ENCODE results near the gene IGFBP7.

Gene IGFBP7

DNA sequence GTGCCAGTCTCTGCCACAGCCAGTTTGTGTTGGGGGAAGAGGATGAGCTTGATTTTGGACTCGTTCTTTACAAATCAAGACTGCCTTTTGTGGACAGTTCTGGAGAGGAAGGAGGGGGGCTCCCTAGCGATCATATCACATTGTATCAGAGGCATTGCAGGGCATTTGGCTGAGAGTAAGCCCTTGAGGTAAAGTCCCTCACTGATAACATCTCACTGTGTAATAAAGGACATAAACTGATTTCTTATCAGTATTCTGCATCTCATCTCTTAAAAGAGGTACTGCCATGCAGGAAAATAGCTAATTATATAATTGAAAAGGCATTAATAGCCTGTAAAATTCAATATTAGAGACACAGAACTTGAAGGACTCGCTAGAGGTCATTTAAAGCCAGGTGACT lies 6.1 kb upstream of the IGFBP7 start:
- Histone ChIP-seq H3K79me2 (ENCODE audit: control insufficient read depth, low read length) (no peaks in the 10 kb centered on the region), H3K4me1 (ENCODE audit: control insufficient read depth, low read length) (no peaks in the 10 kb centered on the region), H3K9me3 (ENCODE audit: control insufficient read depth, insufficient read depth, low read length) (no peaks in the 10 kb centered on the region), H3K36me3 (ENCODE audit: control insufficient read depth, low read length) (no peaks in the 10 kb centered on the region), H3K4me2 (ENCODE audit: low read length) (no peak overlapping the region), H3K27me3 (ENCODE audit: control insufficient read depth, low read length) (peaks cover 10% of the 10 kb centered on the region), H3K4me3 (ENCODE audit: low read length) (no peak overlapping the region), H3F3A (ENCODE audit: control insufficient read depth, insufficient read depth) (no peaks in the 10 kb centered on the region), H3K9me2 (replicated peaks; ENCODE audit: control insufficient read depth, low read length) (no peaks in the 10 kb centered on the region), H3K27ac (ENCODE audit: low read depth, low read length) (no peak overlapping the region), H4K20me1 (ENCODE audit: control insufficient read depth, insufficient read depth, low read depth, low read length) (no peaks in the 10 kb centered on the region)
- TF ChIP-seq, protein P1, sequence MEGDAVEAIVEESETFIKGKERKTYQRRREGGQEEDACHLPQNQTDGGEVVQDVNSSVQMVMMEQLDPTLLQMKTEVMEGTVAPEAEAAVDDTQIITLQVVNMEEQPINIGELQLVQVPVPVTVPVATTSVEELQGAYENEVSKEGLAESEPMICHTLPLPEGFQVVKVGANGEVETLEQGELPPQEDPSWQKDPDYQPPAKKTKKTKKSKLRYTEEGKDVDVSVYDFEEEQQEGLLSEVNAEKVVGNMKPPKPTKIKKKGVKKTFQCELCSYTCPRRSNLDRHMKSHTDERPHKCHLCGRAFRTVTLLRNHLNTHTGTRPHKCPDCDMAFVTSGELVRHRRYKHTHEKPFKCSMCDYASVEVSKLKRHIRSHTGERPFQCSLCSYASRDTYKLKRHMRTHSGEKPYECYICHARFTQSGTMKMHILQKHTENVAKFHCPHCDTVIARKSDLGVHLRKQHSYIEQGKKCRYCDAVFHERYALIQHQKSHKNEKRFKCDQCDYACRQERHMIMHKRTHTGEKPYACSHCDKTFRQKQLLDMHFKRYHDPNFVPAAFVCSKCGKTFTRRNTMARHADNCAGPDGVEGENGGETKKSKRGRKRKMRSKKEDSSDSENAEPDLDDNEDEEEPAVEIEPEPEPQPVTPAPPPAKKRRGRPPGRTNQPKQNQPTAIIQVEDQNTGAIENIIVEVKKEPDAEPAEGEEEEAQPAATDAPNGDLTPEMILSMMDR (IDR thresholded peaks at IDR 0.05; ENCODE audit: low read depth, low read length, poor library complexity, severe bottlenecking) = no peak

DNA sequence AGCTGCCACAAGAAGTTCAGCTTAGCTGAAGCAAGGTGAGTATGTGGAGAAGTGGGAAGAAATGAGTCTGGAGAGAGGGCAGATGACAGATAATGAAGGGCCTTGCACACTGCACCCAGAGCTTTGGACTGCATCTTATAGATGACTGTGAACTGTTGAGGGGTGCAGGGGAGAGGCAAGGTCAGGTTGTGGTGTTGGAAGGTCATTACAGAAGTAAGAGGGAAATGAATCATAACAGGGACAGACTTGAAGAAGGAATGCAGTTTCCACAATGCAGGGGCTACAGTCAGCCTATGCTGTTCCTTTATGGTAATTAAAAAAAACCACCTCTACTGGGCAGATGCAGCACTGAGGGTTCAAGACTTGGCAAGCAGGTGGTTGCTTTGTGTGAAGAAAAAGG lies 4.8 kb upstream of the IGFBP7 start:
- H3K4me1 ChIP-seq (ENCODE audit: control insufficient read depth, low read length) = no peaks in the 10 kb centered on the region
- no peak overlapping the region for H3K27ac ChIP-seq (ENCODE audit: low read depth, low read length)
- no peak for TF ChIP-seq EZH2phosphoT487 (IDR thresholded peaks at IDR 0.05; ENCODE audit: borderline replicate concordance, low read length)
- TF ChIP-seq, protein P1 (IDR thresholded peaks at IDR 0.05; ENCODE audit: low read depth, low read length, poor library complexity, severe bottlenecking) = no peak
- H3K36me3 ChIP-seq (ENCODE audit: control insufficient read depth, low read length) = no peaks in the 10 kb centered on the region
- H3K4me3 ChIP-seq (ENCODE audit: low read length) = no peak overlapping the region
- no peaks in the 10 kb centered on the region for H4K20me1 ChIP-seq (ENCODE audit: control insufficient read depth, insufficient read depth, low read depth, low read length)
- no peaks in the 10 kb centered on the region for H3F3A ChIP-seq (ENCODE audit: control insufficient read depth, insufficient read depth)
- no peaks in the 10 kb centered on the region for H3K9me2 ChIP-seq (replicated peaks; ENCODE audit: control insufficient read depth, low read length)
- no peak overlapping the region for H3K4me2 ChIP-seq (ENCODE audit: low read length)
- peaks cover 18% of the 10 kb centered on the region for H3K27me3 ChIP-seq (ENCODE audit: control insufficient read depth, low read length)
- no peaks in the 10 kb centered on the region for H3K79me2 ChIP-seq (ENCODE audit: control insufficient read depth, low read length)
- H3K9me3 ChIP-seq (ENCODE audit: control insufficient read depth, insufficient read depth, low read length) = no peaks in the 10 kb centered on the region

DNA sequence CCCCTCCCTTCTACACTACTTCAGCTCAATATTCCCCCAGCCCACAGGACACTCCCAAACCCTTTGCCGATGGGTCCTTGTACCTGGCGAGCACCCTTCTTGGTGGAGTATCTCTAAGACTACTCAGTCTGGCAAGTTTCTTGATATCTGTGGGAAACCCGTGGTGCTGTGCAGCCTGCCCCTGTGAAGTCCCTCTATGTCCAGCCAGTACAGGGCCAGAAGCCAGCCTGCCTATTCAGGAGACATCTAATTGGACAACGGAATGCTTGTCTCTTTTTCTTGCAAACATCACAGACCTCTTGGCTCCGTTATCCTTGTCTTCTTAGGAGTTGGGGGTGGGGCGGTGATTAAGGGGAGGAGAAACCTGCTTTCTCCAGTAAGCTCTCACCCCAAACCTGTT lies 3.7 kb upstream of the IGFBP7 start:
- H3K36me3 ChIP-seq (ENCODE audit: control insufficient read depth, low read length) = no peaks in the 10 kb centered on the region
- no peaks in the 10 kb centered on the region for H3F3A ChIP-seq (ENCODE audit: control insufficient read depth, insufficient read depth)
- no peaks in the 10 kb centered on the region for H4K20me1 ChIP-seq (ENCODE audit: control insufficient read depth, insufficient read depth, low read depth, low read length)
- peaks cover 18% of the 10 kb centered on the region for H3K27me3 ChIP-seq (ENCODE audit: control insufficient read depth, low read length)
- H3K4me3 ChIP-seq (ENCODE audit: low read length) = no peak overlapping the region
- no peaks in the 10 kb centered on the region for H3K9me3 ChIP-seq (ENCODE audit: control insufficient read depth, insufficient read depth, low read length)
- no peak overlapping the region for H3K4me2 ChIP-seq (ENCODE audit: low read length)
- no peaks in the 10 kb centered on the region for H3K79me2 ChIP-seq (ENCODE audit: control insufficient read depth, low read length)
- no peak overlapping the region for H3K27ac ChIP-seq (ENCODE audit: low read depth, low read length)
- TF ChIP-seq, protein P1 (IDR thresholded peaks at IDR 0.05; ENCODE audit: low read depth, low read length, poor library complexity, severe bottlenecking) = no peak
- TF ChIP-seq EZH2phosphoT487 (IDR thresholded peaks at IDR 0.05; ENCODE audit: borderline replicate concordance, low read length) = no peak
- no peaks in the 10 kb centered on the region for H3K4me1 ChIP-seq (ENCODE audit: control insufficient read depth, low read length)
- H3K9me2 ChIP-seq (replicated peaks; ENCODE audit: control insufficient read depth, low read length) = no peaks in the 10 kb centered on the region

Measured in DOHH2 (cell line).